Measurements from ENCODE around the gene PLA2G4A.
"Not testable (repeated sequence)": the region's sequence is repeated elsewhere in the genome, so short reads cannot be mapped to it uniquely, and the experiment has no call there.

The PLA2G4A gene

GRCh38 chr1:186917106-186917786 lies 88.5 kb downstream of the PLA2G4A start:
- not testable (repeated sequence) for DNase-seq

- not testable (repeated sequence) for DNase-seq
Measured at GRCh38 chr1:186921386-186921785, 92.6 kb downstream of the PLA2G4A start.

- not testable (repeated sequence) for DNase-seq
Measured at GRCh38 chr1:186922814-186923213, 94.1 kb downstream of the PLA2G4A start.

GRCh38 chr1:186923486-186923885 lies 94.7 kb downstream of the PLA2G4A start:
- no peak for DNase-seq

- no peak for DNase-seq
Measured at GRCh38 chr1:186925881-186926669, 97.3 kb downstream of the PLA2G4A start.

GRCh38 chr1:186927884-186928283 lies 99.1 kb downstream of the PLA2G4A start:
- no peak for DNase-seq

GRCh38 chr1:186930238-186930637 lies 101.5 kb downstream of the PLA2G4A start:
- no peak for DNase-seq

GRCh38 chr1:186937016-186937670 lies 108.4 kb downstream of the PLA2G4A start:
- DNase-seq, result no peak

- DNase-seq, result no peak
Measured at GRCh38 chr1:186943891-186944686, 115.3 kb downstream of the PLA2G4A start.

- DNase-seq, result no peak
Measured at GRCh38 chr1:186945146-186945545, 116.4 kb downstream of the PLA2G4A start.

- DNase-seq, result no peak
Measured at GRCh38 chr1:186948535-186948934, 119.8 kb downstream of the PLA2G4A start.

GRCh38 chr1:186949173-186949572 lies 120.4 kb downstream of the PLA2G4A start:
- DNase-seq, result no peak

GRCh38 chr1:186950547-186950946 lies 121.8 kb downstream of the PLA2G4A start:
- DNase-seq, result no peak

- no peak for DNase-seq
Measured at GRCh38 chr1:186953876-186954275, 125.1 kb downstream of the PLA2G4A start.

- DNase-seq, result no peak
Measured at GRCh38 chr1:186957314-186957713, 128.6 kb downstream of the PLA2G4A start.

GRCh38 chr1:186958520-186958919 lies 129.8 kb downstream of the PLA2G4A start:
- DNase-seq, result no peak

GRCh38 chr1:186960861-186961260 lies 132.1 kb downstream of the PLA2G4A start:
- DNase-seq, result no peak

- no peak for DNase-seq
Measured at GRCh38 chr1:186965847-186966246, 137.1 kb downstream of the PLA2G4A start.

GRCh38 chr1:186966456-186966855 lies 137.7 kb downstream of the PLA2G4A start:
- no peak for DNase-seq

- DNase-seq, result no peak
Measured at GRCh38 chr1:186967656-186968394, 139.1 kb downstream of the PLA2G4A start.

GRCh38 chr1:186974774-186975181 lies 146.0 kb downstream of the PLA2G4A start:
- no peak for DNase-seq

All from amygdala (tissue), 56 donors.